ENCODE results near the gene BFSP1. TPM values are rescaled to one million over a fixed set of nuclear protein-coding genes. Genes with fewer than 3 reads are reported as not detected.

Gene BFSP1
- total and polyA plus RNA-seq, 2 donors: 2.0 to 3.3 TPM

GRCh38 chr20:17446171-17446570 lies 85.0 kb downstream of the BFSP1 start:
- Histone ChIP-seq H3K27ac (ENCODE audit: low read depth) (no peak overlapping the region), H3K4me1 (ENCODE audit: insufficient read depth) (no peaks in the 10 kb centered on the region)
- 86% methylated on average over 5 of the region's 5 CpGs for WGBS

DNA sequence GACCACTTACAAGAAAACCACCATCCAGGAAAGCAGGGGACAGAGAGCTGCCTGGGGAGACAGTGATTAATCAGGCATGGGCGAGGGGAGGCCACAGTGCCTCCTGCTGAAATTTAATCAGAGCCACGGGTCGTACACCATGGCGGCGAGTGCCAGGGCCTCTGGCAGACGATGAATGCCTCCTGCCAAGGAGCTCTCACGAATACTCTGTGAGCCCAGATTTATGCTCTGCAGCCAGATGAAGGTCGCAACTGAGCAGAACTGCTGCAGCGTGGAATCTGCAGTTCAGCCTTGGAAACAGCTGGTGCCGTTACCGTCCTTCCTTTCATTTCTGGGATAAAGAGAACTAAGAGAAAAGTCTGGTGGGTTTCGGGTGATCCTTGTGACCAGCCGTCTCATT lies 85.6 kb downstream of the BFSP1 start:
- DNase-seq (ENCODE audit: extremely low spot score): no peak
- WGBS: 75% methylated on average over 13 of the region's 13 CpGs
- H3K4me3 ChIP-seq (ENCODE audit: low read depth, low read length): no peak overlapping the region
- no peaks in the 10 kb centered on the region for H3K4me1 ChIP-seq (ENCODE audit: insufficient read depth)
- H3K27ac ChIP-seq (ENCODE audit: low read depth): no peak overlapping the region
- no peaks in the 10 kb centered on the region for H3K36me3 ChIP-seq (ENCODE audit: insufficient read depth)

More at GRCh38 chr20:17446171-17446570, 85.0 kb downstream of the BFSP1 start:
- H3K4me3 ChIP-seq (ENCODE audit: low read depth, low read length): no peak overlapping the region
- DNase-seq (ENCODE audit: extremely low spot score): no peak
- H3K36me3 ChIP-seq (ENCODE audit: insufficient read depth): no peaks in the 10 kb centered on the region

GRCh38 chr20:17444091-17444490 lies 87.1 kb downstream of the BFSP1 start:
- DNase-seq (ENCODE audit: extremely low spot score): no peak
- H3K4me3 ChIP-seq (ENCODE audit: low read depth, low read length): no peak overlapping the region
- WGBS: 52% methylated on average over 2 of the region's 2 CpGs

More at GRCh38 chr20:17444091-17444490, 87.1 kb downstream of the BFSP1 start:
- Histone ChIP-seq H3K27ac (ENCODE audit: low read depth) (no peak overlapping the region), H3K36me3 (ENCODE audit: insufficient read depth) (no peaks in the 10 kb centered on the region), H3K4me1 (ENCODE audit: insufficient read depth) (no peaks in the 10 kb centered on the region)

Other genes with a start within 250 kb of the BFSP1 start
- 589 TPM for gene DSTN, start 38.7 kb upstream of the BFSP1 start, total RNA-seq
- gene DSTN, start 38.7 kb upstream of the BFSP1 start, polyA plus RNA-seq: 2,115 TPM
- gene RRBP1, start 150.9 kb upstream of the BFSP1 start, total RNA-seq: 147 TPM
- 80.1 TPM for gene RRBP1, start 150.9 kb upstream of the BFSP1 start, polyA plus RNA-seq
- gene BANF2, start 168.6 kb upstream of the BFSP1 start, total RNA-seq: not detected
- gene BANF2, start 168.6 kb upstream of the BFSP1 start, polyA plus RNA-seq: not detected